Small intestine (tissue), 7 donors: ENCODE measurements around the gene TMEM52. TPM values are rescaled to one million over a fixed set of nuclear protein-coding genes. Genes with fewer than 3 reads are reported as not detected.

Experiments
- DNase-seq, 2 donors: peaks; one replicate each; pipeline versions ENCODE4 v3.0.0 to v3.0.0-alpha.2; 2013
- FAIRE-seq: peaks from 2 replicates; lab custom pipeline; 2012; peaks lifted over from hg19 to GRCh38; lab: Jason Lieb, UNC
- H3K27ac ChIP-seq, 3 donors: one replicate each; pipeline ENCODE4 v1.5.1; 2013; ENCODE audit warnings: low read length in 2 of 3, mild to moderate bottlenecking in 2 of 3, control low read depth in 1 of 3, inconsistent platforms in 1 of 3, low read depth in 1 of 3, moderate library complexity in 1 of 3
- H3K27me3 ChIP-seq, 3 donors: one replicate each; pipeline ENCODE4 v1.6.1; 2013; ENCODE audit warnings: low read length in 3 of 3, inconsistent platforms in 1 of 3; ENCODE audit not compliant: control insufficient read depth in 3 of 3, insufficient read depth in 3 of 3
- H3K36me3 ChIP-seq, 3 donors: one replicate each; pipeline ENCODE4 v1.6.1; 2013; ENCODE audit warnings: low read length in 3 of 3, inconsistent platforms in 1 of 3, low read depth in 1 of 3, mild to moderate bottlenecking in 1 of 3, moderate library complexity in 1 of 3; ENCODE audit not compliant: control insufficient read depth in 3 of 3, insufficient read depth in 2 of 3
- H3K4me1 ChIP-seq, 3 donors: one replicate each; pipeline ENCODE4 v1.6.1; 2013; ENCODE audit warnings: low read length in 2 of 3, inconsistent platforms in 1 of 3, low read depth in 1 of 3, mild to moderate bottlenecking in 1 of 3, moderate library complexity in 1 of 3; ENCODE audit not compliant: control insufficient read depth in 3 of 3, insufficient read depth in 2 of 3
- H3K4me3 ChIP-seq, 3 donors: one replicate each; pipeline ENCODE4 v1.5.1; 2013; ENCODE audit warnings: low read length in 3 of 3, control low read depth in 1 of 3, inconsistent platforms in 1 of 3, low read depth in 1 of 3, mild to moderate bottlenecking in 1 of 3, moderate library complexity in 1 of 3
- H3K9me3 ChIP-seq, 2 donors: one replicate each; pipeline ENCODE4 v1.6.1; 2013; ENCODE audit warnings: low read depth in 1 of 2, low read length in 1 of 2; ENCODE audit not compliant: control insufficient read depth in 2 of 2, insufficient read depth in 1 of 2
- WGBS, 3 donors: extraction: QIAGEN DNeasy Blood & Tissue Kit; methylation state at CpG; one replicate each; pipeline ENCODE4 v1.1.7; 2013; 5-methylcytosine and 5-hydroxymethylcytosine counted together
- polyA plus RNA-seq, 4 donors: library from polyadenylated mRNA; stranded (reverse) in 3 of 4; unstranded in 1 of 4; fragments of 200-250 nt in 3 of 4; fragments of 120-200 nt in 1 of 4; gene quantifications; one replicate each; pipeline versions ENCODE4 v1.2.1 to v1.2.3, GENCODE V29; 2013
- donor health status: healthy with polysubstance abuse.
- donor health status: control.
- donor health status: control.
- donor health status: Bipolar disorder and iron deficiency.
- donor health status: healthy.

The TMEM52 gene
- polyA plus RNA-seq, 4 donors = 4.1 to 50.5 (median 5.4) TPM

GRCh38 chr1:1901641-1902294, 17.3 kb downstream of the TMEM52 start:
- Histone ChIP-seq H3K27ac (no peak overlapping the region), H3K4me1 (peaks cover 0 to 18% (median 0%) of the 10 kb centered on the region in 3 donors), H3K27me3 (no peaks in the 10 kb centered on the region), H3K9me3 (no peaks in the 10 kb centered on the region), H3K36me3 (peaks cover 0 to 5% (median 0%) of the 10 kb centered on the region in 3 donors), H3K4me3 (no peak overlapping the region)
- FAIRE-seq (no peak), DNase-seq (peak in 1 of 2 donors; percentile 6)
- WGBS, 3 donors = 64 to 67% (median 67%) methylated on average over 12 to 13 of the region's 13 CpGs

- 56 to 77% (median 77%) methylated on average over 14 of the region's 14 CpGs for WGBS, 3 donors
- Histone ChIP-seq H3K9me3 (no peaks in the 10 kb centered on the region), H3K4me1 (peaks cover 0 to 24% (median 0%) of the 10 kb centered on the region in 3 donors), H3K27ac (no peak overlapping the region), H3K4me3 (no peak overlapping the region), H3K27me3 (no peaks in the 10 kb centered on the region), H3K36me3 (no peaks in the 10 kb centered on the region)
- FAIRE-seq (no peak), DNase-seq (no peak)
These were observed 18.0 kb downstream of the TMEM52 start for GRCh38 chr1:1900883-1901640.

GRCh38 chr1:1899967-1900327, 19.1 kb downstream of the TMEM52 start:
- Histone ChIP-seq H3K4me3 (no peak overlapping the region), H3K9me3 (no peaks in the 10 kb centered on the region), H3K36me3 (no peaks in the 10 kb centered on the region), H3K4me1 (peaks cover 5 to 35% (median 8%) of the 10 kb centered on the region in 3 donors), H3K27ac (no peak overlapping the region), H3K27me3 (peaks cover 0 to 2% (median 0%) of the 10 kb centered on the region in 3 donors)
- FAIRE-seq (no peak), DNase-seq (no peak)
- WGBS, 3 donors = 78 to 95% (median 79%) methylated on average over 9 of the region's 9 CpGs

GRCh38 chr1:1899266-1899966, 19.7 kb downstream of the TMEM52 start:
- Histone ChIP-seq H3K9me3 (no peaks in the 10 kb centered on the region), H3K27me3 (peaks cover 0 to 2% (median 0%) of the 10 kb centered on the region in 3 donors), H3K4me3 (no peak overlapping the region), H3K36me3 (no peaks in the 10 kb centered on the region), H3K4me1 (peaks cover 6 to 41% (median 8%) of the 10 kb centered on the region in 3 donors), H3K27ac (no peak overlapping the region)
- 47 to 64% (median 62%) methylated on average over 12 to 16 of the region's 16 CpGs for WGBS, 3 donors
- DNase-seq (peak in 1 of 2 donors; percentile 21), FAIRE-seq (no peak)

GRCh38 chr1:1898246-1898933, 20.7 kb downstream of the TMEM52 start:
- Histone ChIP-seq H3K27ac (no peak overlapping the region), H3K4me3 (no peak overlapping the region), H3K27me3 (peaks cover 0 to 2% (median 0%) of the 10 kb centered on the region in 3 donors), H3K9me3 (no peaks in the 10 kb centered on the region), H3K4me1 (peaks cover 6 to 51% (median 8%) of the 10 kb centered on the region in 3 donors), H3K36me3 (peaks cover 0 to 1% (median 0%) of the 10 kb centered on the region in 3 donors)
- FAIRE-seq = no peak
- 89 to 91% (median 91%) methylated on average over 6 of the region's 6 CpGs for WGBS, 3 donors
- DNase-seq = peak in 1 of 2 donors; percentile 11

- DNase-seq = no peak
- H3K9me3 ChIP-seq = no peaks in the 10 kb centered on the region
- H3K4me1 ChIP-seq = peaks cover 6 to 61% (median 8%) of the 10 kb centered on the region in 3 donors
These were observed 23.4 kb downstream of the TMEM52 start for GRCh38 chr1:1895456-1896336.

GRCh38 chr1:1895060-1895418, 24.0 kb downstream of the TMEM52 start:
- DNase-seq (no peak), FAIRE-seq (no peak)
- Histone ChIP-seq H3K27me3 (peaks cover 0 to 2% (median 0%) of the 10 kb centered on the region in 3 donors), H3K9me3 (no peaks in the 10 kb centered on the region), H3K4me3 (no peak overlapping the region), H3K36me3 (peaks cover 0 to 13% (median 0%) of the 10 kb centered on the region in 3 donors), H3K4me1 (peaks cover 6 to 61% (median 8%) of the 10 kb centered on the region in 3 donors), H3K27ac (peak overlapping the region; percentile 94 to 99 (median 98))
- WGBS, 3 donors = 4 to 33% (median 19%) methylated on average over 10 of the region's 10 CpGs

More at GRCh38 chr1:1895456-1896336, 23.4 kb downstream of the TMEM52 start:
- FAIRE-seq = no peak
- Histone ChIP-seq H3K4me3 (no peak overlapping the region), H3K36me3 (peaks cover 0 to 13% (median 0%) of the 10 kb centered on the region in 3 donors), H3K27me3 (peaks cover 0 to 2% (median 0%) of the 10 kb centered on the region in 3 donors), H3K27ac (peak overlapping the region; percentile 94 to 99 (median 98))
- WGBS, 3 donors = 56 to 68% (median 66%) methylated on average over 12 to 14 of the region's 14 CpGs
